COLO668 (cell line): ENCODE data around the gene FSD2.
"Not testable (repeated sequence)": the region's sequence is repeated elsewhere in the genome, so short reads cannot be mapped to it uniquely, and the experiment has no call there.

Source experiments
- DNase-seq: peaks from one replicate; lab custom pipeline; 2025; ENCODE audit not compliant: unreplicated experiment; lab: John Stamatoyannopoulos, UW

The FSD2 gene

GRCh38 chr15:82748315-82748714 is 57.6 kb downstream of the FSD2 start:
- no peak for DNase-seq

GRCh38 chr15:82743810-82744209 is 62.1 kb downstream of the FSD2 start:
- no peak for DNase-seq

GRCh38 chr15:82742134-82742533 is 63.7 kb downstream of the FSD2 start:
- no peak for DNase-seq

GRCh38 chr15:82739086-82739485 is 66.8 kb downstream of the FSD2 start:
- DNase-seq, result no peak

- no peak for DNase-seq
Measured at GRCh38 chr15:82737975-82738374, 67.9 kb downstream of the FSD2 start.

- no peak for DNase-seq
Measured at GRCh38 chr15:82731527-82731926, 74.3 kb downstream of the FSD2 start.

GRCh38 chr15:82730022-82730530 is 75.8 kb downstream of the FSD2 start:
- DNase-seq, result peak; percentile 25

GRCh38 chr15:82726816-82727215 is 79.1 kb downstream of the FSD2 start:
- DNase-seq, result no peak

- no peak for DNase-seq
Measured at GRCh38 chr15:82715003-82715402, 90.9 kb downstream of the FSD2 start.

GRCh38 chr15:82714016-82714415 is 91.9 kb downstream of the FSD2 start:
- DNase-seq, result no peak

- no peak for DNase-seq
Measured at GRCh38 chr15:82712036-82712435, 93.8 kb downstream of the FSD2 start.

GRCh38 chr15:82710926-82711490 is 94.9 kb downstream of the FSD2 start:
- DNase-seq, result no peak

GRCh38 chr15:82710208-82710555 is 95.7 kb downstream of the FSD2 start:
- no peak for DNase-seq

- peak; percentile 92 for DNase-seq
Measured at GRCh38 chr15:82709421-82710207, 96.3 kb downstream of the FSD2 start, which contains the start of gene AP3B2. Gene AP3B2 (minus strand): TSS chr15:82709875. CDS start chr15:82709706, 169 bp downstream.

GRCh38 chr15:82709081-82709420 is 96.8 kb downstream of the FSD2 start:
- no peak for DNase-seq

GRCh38 chr15:82705856-82706255 is 100.0 kb downstream of the FSD2 start:
- not testable (repeated sequence) for DNase-seq
